ENCODE measurements around the gene RNPEPL1.
A peak's percentile ranks its signal among the peaks of the same experiment; 100 is the strongest.

RNPEPL1 gene

GRCh38 chr2:240578110-240578450, 9.8 kb downstream of the RNPEPL1 start:
- Histone ChIP-seq H3K36me3 (ENCODE audit: control insufficient read depth, insufficient read depth, low read length) (peaks cover 40% of the 10 kb centered on the region), H3K27me3 (replicated peaks; ENCODE audit: control insufficient read depth, insufficient read depth, low read length) (no peaks in the 10 kb centered on the region), H3K4me3 (replicated peaks; ENCODE audit: low read depth, low read length) (no peak overlapping the region)
- no peak for DNase-seq (ENCODE audit: extremely low read depth, insufficient read length)
- TF ChIP-seq, protein P1, sequence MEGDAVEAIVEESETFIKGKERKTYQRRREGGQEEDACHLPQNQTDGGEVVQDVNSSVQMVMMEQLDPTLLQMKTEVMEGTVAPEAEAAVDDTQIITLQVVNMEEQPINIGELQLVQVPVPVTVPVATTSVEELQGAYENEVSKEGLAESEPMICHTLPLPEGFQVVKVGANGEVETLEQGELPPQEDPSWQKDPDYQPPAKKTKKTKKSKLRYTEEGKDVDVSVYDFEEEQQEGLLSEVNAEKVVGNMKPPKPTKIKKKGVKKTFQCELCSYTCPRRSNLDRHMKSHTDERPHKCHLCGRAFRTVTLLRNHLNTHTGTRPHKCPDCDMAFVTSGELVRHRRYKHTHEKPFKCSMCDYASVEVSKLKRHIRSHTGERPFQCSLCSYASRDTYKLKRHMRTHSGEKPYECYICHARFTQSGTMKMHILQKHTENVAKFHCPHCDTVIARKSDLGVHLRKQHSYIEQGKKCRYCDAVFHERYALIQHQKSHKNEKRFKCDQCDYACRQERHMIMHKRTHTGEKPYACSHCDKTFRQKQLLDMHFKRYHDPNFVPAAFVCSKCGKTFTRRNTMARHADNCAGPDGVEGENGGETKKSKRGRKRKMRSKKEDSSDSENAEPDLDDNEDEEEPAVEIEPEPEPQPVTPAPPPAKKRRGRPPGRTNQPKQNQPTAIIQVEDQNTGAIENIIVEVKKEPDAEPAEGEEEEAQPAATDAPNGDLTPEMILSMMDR (IDR thresholded peaks at IDR 0.05; ENCODE audit: insufficient read depth, low read length, poor library complexity, severe bottlenecking) = no peak

DNA sequence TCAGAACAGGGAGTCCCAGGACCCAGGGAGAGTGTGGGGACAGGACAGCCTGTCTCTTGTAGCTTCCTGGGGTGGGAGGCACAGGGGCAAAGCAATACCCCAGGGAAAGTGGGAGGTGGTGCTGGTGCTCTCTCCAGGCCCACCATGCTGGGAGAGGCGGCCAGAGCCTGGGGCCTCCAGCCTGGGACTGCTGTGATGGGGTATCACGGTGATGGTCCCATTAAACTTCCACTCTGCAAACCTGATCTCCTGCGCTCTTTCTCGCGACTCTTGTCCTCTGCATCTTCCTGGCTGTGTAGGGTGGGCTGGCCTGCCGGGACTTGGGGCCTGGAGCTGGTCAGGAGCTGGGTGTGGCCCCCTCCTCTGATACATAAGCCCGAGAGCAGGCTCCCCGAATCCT, 10.2 kb downstream of the RNPEPL1 start:
- no peak for DNase-seq (ENCODE audit: extremely low read depth, insufficient read length)
- H3K36me3 ChIP-seq (ENCODE audit: control insufficient read depth, insufficient read depth, low read length) = peaks cover 41% of the 10 kb centered on the region
- TF ChIP-seq, protein P1 (IDR thresholded peaks at IDR 0.05; ENCODE audit: insufficient read depth, low read length, poor library complexity, severe bottlenecking) = no peak
- no peak overlapping the region for H3K4me3 ChIP-seq (replicated peaks; ENCODE audit: low read depth, low read length)
- no peaks in the 10 kb centered on the region for H3K27me3 ChIP-seq (replicated peaks; ENCODE audit: control insufficient read depth, insufficient read depth, low read length)

DNA sequence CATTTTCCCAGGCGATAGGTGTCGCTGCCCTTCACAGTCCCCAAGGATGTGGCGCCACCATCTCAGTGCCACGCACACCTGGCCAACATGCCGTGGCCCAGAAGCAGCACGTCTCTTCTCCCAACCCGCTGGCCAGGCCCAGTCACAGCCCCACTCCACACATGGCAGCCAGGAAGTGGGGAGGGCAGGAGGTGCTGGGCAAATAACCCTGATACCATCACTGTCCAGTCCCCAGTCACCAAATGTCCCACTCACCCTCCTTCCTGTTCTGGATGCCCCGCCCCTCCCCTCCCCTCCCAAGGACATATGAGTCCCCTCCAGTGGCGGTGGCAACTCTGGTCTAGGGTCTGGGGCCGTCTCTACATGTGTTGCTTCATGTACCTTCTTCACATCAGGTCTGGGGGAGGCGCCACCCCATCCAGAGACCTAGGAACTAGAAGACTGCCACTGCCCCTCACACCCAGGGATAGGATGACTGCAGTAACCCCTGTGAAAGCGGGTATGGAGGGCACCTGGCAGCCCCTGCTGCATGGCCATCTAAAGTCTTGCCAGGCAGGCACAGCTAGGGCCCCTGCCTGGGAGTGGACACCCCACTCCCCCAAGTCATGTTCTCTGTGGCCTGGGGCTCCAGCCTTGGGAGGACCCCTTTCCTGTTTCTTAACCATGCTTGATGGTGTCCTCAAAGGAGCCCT, 10.9 kb downstream of the RNPEPL1 start:
- TF ChIP-seq, protein P1 (IDR thresholded peaks at IDR 0.05; ENCODE audit: insufficient read depth, low read length, poor library complexity, severe bottlenecking) = no peak
- Histone ChIP-seq H3K36me3 (ENCODE audit: control insufficient read depth, insufficient read depth, low read length) (peaks cover 41% of the 10 kb centered on the region), H3K4me3 (replicated peaks; ENCODE audit: low read depth, low read length) (no peak overlapping the region), H3K27me3 (replicated peaks; ENCODE audit: control insufficient read depth, insufficient read depth, low read length) (no peaks in the 10 kb centered on the region)
- peak; percentile 43 for DNase-seq (ENCODE audit: extremely low read depth, insufficient read length)

DNA sequence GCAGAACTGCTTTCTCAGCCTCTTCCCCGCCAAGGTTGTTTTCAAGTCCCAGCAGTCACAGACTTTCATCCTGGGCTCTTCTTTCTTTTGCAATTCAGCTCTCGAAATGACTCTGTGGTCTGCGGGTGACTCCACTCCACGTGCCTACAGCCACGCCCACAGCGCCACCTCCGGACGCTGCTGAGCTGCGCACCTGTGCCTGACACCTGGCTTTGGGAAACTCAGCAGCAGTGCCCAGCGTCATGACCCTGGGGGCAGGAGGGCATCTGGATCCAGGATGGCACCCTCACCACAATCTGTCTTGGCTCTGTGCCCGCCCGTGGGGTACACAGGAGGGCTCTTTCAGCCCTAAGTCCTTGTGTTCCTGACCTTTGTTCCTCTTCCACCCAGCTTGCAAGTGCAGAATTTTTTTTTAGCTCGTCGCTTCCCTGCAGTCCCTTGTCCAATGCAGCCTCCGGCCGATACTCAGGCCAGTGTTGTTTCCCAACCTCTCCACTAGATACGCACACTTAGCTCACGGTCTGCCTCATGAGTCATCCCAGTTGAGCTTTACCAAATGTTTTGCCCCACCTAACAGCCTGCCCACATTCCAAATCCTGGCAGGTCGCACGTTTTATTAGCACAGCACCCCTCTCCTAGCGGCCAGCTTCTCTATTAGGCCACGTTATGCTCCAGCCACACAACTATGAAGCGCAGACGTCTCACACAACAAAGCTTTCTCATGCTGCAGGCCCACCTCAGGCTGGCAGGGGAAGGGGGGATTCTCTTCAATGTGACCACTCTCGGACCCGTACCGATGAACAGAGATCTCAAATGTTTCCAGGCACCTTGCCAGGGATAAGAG, 11.7 kb downstream of the RNPEPL1 start:
- Histone ChIP-seq H3K36me3 (ENCODE audit: control insufficient read depth, insufficient read depth, low read length) (peaks cover 34% of the 10 kb centered on the region), H3K27me3 (replicated peaks; ENCODE audit: control insufficient read depth, insufficient read depth, low read length) (no peaks in the 10 kb centered on the region), H3K4me3 (replicated peaks; ENCODE audit: low read depth, low read length) (no peak overlapping the region)
- peak; percentile 88 for DNase-seq (ENCODE audit: extremely low read depth, insufficient read length)
- TF ChIP-seq, protein P1 (IDR thresholded peaks at IDR 0.05; ENCODE audit: insufficient read depth, low read length, poor library complexity, severe bottlenecking) = peak; percentile 82

- Histone ChIP-seq H3K4me3 (replicated peaks; ENCODE audit: low read depth, low read length) (no peak overlapping the region), H3K36me3 (ENCODE audit: control insufficient read depth, insufficient read depth, low read length) (peaks cover 18% of the 10 kb centered on the region), H3K27me3 (replicated peaks; ENCODE audit: control insufficient read depth, insufficient read depth, low read length) (no peaks in the 10 kb centered on the region)
- DNase-seq (ENCODE audit: extremely low read depth, insufficient read length) = no peak
- TF ChIP-seq, protein P1 (IDR thresholded peaks at IDR 0.05; ENCODE audit: insufficient read depth, low read length, poor library complexity, severe bottlenecking) = no peak
These were observed 13.5 kb downstream of the RNPEPL1 start for GRCh38 chr2:240581811-240582210.

All from GM06990 (cell line).